ENCODE data around the gene EIF4A3. TPM values are rescaled to one million over a fixed set of nuclear protein-coding genes. Genes with fewer than 3 reads are reported as not detected.

EIF4A3 gene
- total RNA-seq, 1 experiment from 2014 or later = 169 TPM

DNA sequence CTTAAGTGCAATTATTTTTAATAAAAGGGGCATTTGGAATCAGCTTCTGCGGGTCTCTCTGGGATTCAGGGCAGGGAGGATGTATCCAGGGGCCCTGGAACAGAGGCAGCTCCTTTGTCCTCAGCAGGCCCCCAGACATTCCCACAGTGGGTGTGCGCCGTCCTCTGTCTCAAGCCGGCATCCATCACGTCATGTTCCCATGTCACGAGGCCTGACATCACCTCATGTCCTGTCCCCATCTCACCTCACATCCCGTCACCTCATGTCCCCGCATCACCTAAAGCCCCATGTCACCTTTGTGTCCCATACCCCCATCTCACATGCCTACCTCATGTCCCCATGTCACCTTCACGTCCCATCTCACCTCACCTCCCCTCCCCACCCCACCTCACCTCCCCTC lies 27.1 kb downstream of the EIF4A3 start:
- Histone ChIP-seq H3K36me3 (ENCODE audit: control insufficient read depth, insufficient read depth, low read length) (no peaks in the 10 kb centered on the region), H3K9me3 (ENCODE audit: control insufficient read depth, insufficient read depth, low read depth, low read length) (no peaks in the 10 kb centered on the region), H3K27ac (ENCODE audit: low read length) (no peak overlapping the region), H3K4me3 (ENCODE audit: low read depth in 2 of 2, low read length in 2 of 2) (no peak overlapping the region), H3K4me1 (ENCODE audit: control insufficient read depth, insufficient read depth, low read length) (0 out of 2 replicates have a peak, but pooled peaks cover 3% of the 10 kb centered on the region), H3K27me3 (ENCODE audit: control insufficient read depth, insufficient read depth, low read length) (no peaks in the 10 kb centered on the region)
- ChIA-PET CTCF (no interaction called here), POLR2A (no interaction called here)
- no peak for ATAC-seq
- no peak for DNase-seq (ENCODE audit: low read depth, low spot score)
- TF ChIP-seq TCF7L2 (IDR thresholded peaks at IDR 0.05; ENCODE audit: low read depth, low read length) = no peak
- TF ChIP-seq, protein P1, sequence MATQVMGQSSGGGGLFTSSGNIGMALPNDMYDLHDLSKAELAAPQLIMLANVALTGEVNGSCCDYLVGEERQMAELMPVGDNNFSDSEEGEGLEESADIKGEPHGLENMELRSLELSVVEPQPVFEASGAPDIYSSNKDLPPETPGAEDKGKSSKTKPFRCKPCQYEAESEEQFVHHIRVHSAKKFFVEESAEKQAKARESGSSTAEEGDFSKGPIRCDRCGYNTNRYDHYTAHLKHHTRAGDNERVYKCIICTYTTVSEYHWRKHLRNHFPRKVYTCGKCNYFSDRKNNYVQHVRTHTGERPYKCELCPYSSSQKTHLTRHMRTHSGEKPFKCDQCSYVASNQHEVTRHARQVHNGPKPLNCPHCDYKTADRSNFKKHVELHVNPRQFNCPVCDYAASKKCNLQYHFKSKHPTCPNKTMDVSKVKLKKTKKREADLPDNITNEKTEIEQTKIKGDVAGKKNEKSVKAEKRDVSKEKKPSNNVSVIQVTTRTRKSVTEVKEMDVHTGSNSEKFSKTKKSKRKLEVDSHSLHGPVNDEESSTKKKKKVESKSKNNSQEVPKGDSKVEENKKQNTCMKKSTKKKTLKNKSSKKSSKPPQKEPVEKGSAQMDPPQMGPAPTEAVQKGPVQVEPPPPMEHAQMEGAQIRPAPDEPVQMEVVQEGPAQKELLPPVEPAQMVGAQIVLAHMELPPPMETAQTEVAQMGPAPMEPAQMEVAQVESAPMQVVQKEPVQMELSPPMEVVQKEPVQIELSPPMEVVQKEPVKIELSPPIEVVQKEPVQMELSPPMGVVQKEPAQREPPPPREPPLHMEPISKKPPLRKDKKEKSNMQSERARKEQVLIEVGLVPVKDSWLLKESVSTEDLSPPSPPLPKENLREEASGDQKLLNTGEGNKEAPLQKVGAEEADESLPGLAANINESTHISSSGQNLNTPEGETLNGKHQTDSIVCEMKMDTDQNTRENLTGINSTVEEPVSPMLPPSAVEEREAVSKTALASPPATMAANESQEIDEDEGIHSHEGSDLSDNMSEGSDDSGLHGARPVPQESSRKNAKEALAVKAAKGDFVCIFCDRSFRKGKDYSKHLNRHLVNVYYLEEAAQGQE (IDR thresholded peaks at IDR 0.05; ENCODE audit: insufficient read depth in 1 of 2, low read depth in 2 of 2, low read length in 1 of 2) = no peak
- TF ChIP-seq POLR2AphosphoS5 (IDR thresholded peaks at IDR 0.05; ENCODE audit: low read depth, low read length) = no peak
- TF ChIP-seq, protein P2, sequence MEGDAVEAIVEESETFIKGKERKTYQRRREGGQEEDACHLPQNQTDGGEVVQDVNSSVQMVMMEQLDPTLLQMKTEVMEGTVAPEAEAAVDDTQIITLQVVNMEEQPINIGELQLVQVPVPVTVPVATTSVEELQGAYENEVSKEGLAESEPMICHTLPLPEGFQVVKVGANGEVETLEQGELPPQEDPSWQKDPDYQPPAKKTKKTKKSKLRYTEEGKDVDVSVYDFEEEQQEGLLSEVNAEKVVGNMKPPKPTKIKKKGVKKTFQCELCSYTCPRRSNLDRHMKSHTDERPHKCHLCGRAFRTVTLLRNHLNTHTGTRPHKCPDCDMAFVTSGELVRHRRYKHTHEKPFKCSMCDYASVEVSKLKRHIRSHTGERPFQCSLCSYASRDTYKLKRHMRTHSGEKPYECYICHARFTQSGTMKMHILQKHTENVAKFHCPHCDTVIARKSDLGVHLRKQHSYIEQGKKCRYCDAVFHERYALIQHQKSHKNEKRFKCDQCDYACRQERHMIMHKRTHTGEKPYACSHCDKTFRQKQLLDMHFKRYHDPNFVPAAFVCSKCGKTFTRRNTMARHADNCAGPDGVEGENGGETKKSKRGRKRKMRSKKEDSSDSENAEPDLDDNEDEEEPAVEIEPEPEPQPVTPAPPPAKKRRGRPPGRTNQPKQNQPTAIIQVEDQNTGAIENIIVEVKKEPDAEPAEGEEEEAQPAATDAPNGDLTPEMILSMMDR (IDR thresholded peaks at IDR 0.05) = no peak
- TF ChIP-seq SIN3A (IDR thresholded peaks at IDR 0.05; ENCODE audit: borderline replicate concordance, insufficient read depth, low read depth, low read length) = no peak
- in situ Hi-C loops (cut with HindIII; ENCODE audit: low pct_unique_long_range_greater_than_20kb, low sequenced_read_pairs) (no loop called here), intact Hi-C loops (cut with micrococcal nuclease; ENCODE audit: unreplicated experiment) (no loop called here)
- no TSS peak for BruUV-seq (replicated peaks)

- ChIA-PET POLR2A (no interaction called here), CTCF (no interaction called here)
- ATAC-seq = peak; percentile 35; the same call in 1 of the 2 replicates
- TF ChIP-seq, protein P2 (IDR thresholded peaks at IDR 0.05) = no peak
- TF ChIP-seq SIN3A (IDR thresholded peaks at IDR 0.05; ENCODE audit: borderline replicate concordance, insufficient read depth, low read depth, low read length) (no peak), TCF7L2 (IDR thresholded peaks at IDR 0.05; ENCODE audit: low read depth, low read length) (no peak), POLR2AphosphoS5 (IDR thresholded peaks at IDR 0.05; ENCODE audit: low read depth, low read length) (no peak)
- TF ChIP-seq, protein P1 (IDR thresholded peaks at IDR 0.05; ENCODE audit: insufficient read depth in 1 of 2, low read depth in 2 of 2, low read length in 1 of 2) = no peak
- in situ Hi-C loops (cut with HindIII; ENCODE audit: low pct_unique_long_range_greater_than_20kb, low sequenced_read_pairs) (no loop called here), intact Hi-C loops (cut with micrococcal nuclease; ENCODE audit: unreplicated experiment) (no loop called here)
- Histone ChIP-seq H3K4me1 (ENCODE audit: control insufficient read depth, insufficient read depth, low read length) (0 out of 2 replicates have a peak, but pooled peaks cover 3% of the 10 kb centered on the region), H3K9me3 (ENCODE audit: control insufficient read depth, insufficient read depth, low read depth, low read length) (no peaks in the 10 kb centered on the region), H3K36me3 (ENCODE audit: control insufficient read depth, insufficient read depth, low read length) (no peaks in the 10 kb centered on the region), H3K27me3 (ENCODE audit: control insufficient read depth, insufficient read depth, low read length) (no peaks in the 10 kb centered on the region), H3K27ac (ENCODE audit: low read length) (no peak overlapping the region), H3K4me3 (ENCODE audit: low read depth in 2 of 2, low read length in 2 of 2) (no peak overlapping the region)
- DNase-seq (ENCODE audit: low read depth, low spot score) = no peak
- no TSS peak for BruUV-seq (replicated peaks)
Measured at GRCh38 chr17:80119271-80119791, 27.6 kb downstream of the EIF4A3 start.

All from Panc1 (cell line).